Activated T-cell treated with anti-CD3 and anti-CD28 coated beads for 4 hours (primary cell): ENCODE results near the gene CES1.
"Not testable (repeated sequence)": the region's sequence is repeated elsewhere in the genome, so short reads cannot be mapped to it uniquely, and the experiment has no call there.

Source experiments
- DNase-seq: peaks from one replicate; pipeline ENCODE4 v3.0.0-alpha.2; 2020

The CES1 gene

DNA sequence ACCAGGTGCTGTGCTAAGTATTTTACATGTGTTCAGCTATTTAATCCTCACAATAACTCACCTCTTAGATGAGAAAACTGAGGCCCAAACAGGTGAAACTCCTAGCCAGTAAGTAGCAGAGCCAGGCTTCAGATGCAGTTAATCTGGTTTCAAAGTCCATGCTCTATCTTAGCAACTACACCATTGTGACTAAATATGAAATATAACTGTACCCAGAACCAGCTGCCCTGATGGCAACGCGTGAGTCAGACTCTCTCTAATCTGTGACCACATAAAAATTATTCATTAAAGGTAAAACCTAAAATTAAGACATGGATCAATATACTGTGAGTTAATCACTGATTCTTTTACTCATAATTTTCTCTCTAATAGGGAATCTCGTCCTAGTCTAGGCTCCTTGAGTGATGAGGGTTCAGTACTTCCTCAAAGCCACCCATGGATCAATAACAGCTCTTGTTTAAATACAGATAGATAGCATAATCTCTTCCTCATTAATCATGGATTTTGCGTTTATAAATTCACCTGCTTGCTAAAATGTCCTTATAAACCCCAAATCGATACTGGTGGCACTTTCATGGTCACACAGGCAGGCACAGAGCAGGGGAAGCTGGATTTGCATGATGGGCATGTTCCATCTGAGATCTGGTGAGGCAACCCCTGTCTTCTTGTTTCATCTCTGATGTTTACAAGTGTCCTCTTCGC lies 50.7 kb downstream of the CES1 start:
- not testable (repeated sequence) for DNase-seq

DNA sequence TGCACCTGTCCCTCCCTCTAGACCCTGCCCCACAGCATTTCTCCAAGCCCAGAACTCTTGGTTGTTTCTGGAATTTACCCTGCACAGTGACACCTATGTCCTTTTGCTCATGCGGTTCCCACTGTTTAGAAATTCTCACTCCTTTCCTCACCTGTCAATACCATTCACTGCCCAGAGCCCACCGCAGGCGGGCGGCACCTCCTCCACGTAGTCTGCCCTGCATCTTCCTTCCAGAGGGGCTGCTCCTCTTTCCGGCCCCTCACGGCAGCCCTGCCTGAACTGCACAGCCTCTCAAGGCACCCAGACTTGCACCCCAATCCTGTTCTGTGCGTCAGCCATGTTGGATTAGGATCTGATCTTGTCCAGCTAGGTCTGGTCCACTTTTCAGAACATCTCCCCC lies 51.4 kb downstream of the CES1 start:
- not testable (repeated sequence) for DNase-seq

DNA sequence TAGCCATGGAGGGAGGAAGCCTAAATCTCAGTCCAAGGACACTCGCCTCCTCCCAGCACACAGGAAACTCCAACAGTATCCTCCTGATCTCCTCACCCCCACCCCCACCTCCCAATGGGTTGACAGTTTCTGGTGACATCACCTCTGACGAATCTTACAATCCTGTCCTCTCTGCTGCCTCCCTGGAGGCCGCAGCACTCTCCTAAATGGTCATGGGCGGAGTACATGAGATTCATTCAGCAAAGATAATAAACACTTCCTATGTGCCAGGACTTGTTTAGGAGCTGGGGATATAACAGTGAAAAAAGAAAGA lies 52.8 kb downstream of the CES1 start:
- DNase-seq: not testable (repeated sequence)

DNA sequence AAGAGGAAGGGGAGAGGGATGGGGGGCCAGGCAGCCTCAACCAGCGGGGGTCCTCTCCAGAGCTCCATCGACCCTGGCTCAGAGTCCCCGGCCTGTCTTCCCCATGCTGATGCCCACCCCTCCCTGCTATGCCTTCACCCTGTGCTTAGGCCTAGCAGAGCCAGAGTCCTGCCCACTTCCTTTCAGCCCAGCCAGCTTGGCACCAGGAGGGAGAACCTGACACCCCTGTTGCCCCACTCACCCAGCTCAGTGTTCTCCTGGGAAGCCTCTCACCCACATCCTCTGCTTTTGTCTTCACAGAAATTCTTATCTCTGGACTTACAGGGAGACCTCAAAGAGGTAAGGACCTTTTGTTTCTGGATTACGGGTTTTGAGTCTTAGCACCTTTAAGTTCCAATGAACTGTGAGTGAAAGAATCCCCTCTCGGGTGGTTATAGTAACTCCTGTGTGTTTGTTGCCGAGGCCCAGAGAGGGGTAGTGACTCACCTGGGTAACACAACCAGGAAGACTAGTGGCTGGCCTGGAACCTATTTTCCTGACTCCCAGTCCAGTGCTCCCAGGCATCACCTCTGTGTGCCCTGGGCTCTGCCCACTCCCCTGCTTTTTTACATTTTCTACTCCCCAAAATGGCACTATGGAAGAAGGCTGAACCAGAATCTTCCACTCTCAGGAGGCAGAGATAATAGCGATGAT lies 53.3 kb downstream of the CES1 start:
- DNase-seq: no peak

DNA sequence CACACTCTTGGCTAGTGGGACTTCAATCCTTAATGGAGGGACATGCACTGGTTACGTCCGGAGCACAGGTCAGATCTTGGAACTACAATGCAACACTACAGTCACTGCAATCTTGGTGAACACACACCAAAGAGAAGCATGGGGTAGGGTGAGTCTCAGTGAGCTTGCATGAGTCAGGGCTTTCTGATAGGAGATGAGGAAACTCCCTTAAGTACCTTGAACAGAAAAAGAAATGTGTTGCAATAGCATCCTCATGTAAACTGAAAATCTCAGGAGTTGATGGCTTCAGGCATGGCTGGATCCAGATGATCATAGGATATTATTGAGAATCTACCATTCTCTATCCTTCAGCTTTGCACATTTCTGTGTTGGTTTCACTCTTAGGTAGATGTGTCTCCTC lies 54.1 kb downstream of the CES1 start:
- no peak for DNase-seq

DNA sequence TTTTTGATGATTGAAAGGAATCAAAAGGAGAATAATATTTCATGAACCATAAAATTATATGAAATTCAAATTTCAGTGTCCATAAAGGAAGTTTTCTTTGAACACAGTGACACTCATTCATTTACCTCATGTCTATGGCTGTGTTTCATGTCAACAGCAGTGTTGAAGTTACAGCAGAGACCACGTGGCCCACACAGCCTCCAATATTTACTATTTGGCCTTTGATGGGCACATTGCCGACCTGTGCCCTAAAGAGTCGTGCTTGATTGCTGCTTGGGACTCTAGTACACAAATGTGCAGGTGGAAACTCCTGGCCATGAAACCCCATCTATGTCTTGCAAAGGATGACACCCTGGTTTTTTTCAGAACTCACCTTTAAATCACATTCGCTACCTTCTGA lies 57.0 kb downstream of the CES1 start:
- DNase-seq: no peak

DNA sequence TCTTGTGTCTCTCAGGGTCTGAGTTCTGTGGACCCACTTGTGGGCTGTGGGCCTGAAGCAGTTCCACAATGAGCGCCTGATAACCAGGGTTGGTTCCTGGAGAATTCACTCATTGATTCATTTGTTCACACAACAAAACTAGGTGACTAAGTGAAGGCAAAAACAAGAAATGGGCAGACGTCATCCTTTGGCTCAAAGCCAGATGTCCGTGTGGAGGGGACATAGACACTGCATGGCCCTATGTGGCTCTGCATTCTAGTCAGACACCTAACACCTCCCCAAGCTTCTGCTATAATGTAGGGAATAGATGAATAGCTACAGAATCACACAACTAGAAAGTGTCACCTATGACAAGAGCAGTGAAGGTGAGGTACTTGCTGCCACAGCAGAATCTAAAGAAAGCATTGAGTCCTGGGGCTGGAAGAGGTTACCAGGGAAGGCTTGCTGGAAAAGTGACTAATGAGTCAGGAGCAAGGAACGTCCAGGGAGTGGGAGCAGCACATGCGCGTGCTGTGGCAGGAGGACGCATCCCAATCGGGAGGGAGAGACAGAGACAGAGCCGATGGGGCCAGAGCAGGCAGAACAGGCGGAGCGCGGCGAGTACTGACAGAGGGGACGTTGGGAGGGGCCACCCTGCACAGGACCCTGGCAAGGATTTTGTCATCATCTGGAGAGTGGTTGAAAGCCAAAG lies 58.9 kb downstream of the CES1 start:
- DNase-seq: no peak

DNA sequence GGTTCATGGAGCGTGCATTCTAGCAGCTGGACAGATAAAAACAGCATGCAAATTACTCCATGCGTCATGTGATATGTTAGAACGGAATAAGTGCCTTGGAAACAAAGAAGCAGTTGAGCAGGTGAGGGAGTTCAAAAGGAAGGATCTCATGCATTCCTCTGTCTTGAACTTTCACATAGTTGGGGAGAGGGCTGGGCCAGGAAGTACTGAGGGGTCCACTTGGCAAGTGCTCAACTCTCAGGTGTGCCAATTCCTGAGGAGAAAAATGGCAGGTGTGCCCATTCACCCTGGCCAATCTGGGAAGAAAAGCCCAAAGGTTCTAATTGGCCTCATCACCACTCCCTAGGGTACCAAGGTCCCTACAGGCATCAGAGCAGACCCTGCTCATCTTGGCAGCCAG lies 67.7 kb downstream of the CES1 start:
- no peak for DNase-seq

DNA sequence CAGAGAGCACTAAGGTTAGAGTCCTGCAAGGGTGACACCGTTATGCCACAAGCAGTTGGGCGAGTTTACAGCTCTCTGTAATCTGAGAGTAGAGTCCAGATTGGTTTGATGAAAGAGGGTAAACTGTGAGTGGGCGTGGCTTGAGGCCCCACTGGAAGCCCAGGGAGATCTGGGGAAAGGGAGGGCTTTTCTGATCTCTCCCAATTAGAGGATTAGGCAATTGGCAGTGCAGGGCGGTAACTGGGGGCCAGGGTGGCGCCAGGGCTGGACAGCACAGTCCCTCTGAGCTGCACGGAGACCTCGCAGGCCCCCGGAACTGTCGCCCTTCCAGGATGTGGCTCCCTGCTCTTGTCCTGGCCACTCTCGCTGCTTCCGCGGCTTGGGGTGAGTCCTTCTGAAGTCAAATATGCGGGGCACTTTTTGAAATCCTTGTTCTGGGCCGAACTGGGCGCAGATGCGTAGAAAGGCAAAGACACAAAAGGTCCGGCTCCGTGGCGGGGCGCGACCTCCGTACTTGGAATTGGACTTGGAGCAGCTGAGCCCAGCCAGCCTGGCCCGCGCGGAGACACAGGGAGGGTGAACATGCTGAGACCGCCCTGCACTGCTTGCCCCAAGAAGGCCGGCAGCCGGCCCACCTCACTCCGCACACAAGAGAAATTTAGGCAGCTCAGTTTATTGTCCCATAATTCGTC lies 72.4 kb downstream of the CES1 start:
- no peak for DNase-seq

DNA sequence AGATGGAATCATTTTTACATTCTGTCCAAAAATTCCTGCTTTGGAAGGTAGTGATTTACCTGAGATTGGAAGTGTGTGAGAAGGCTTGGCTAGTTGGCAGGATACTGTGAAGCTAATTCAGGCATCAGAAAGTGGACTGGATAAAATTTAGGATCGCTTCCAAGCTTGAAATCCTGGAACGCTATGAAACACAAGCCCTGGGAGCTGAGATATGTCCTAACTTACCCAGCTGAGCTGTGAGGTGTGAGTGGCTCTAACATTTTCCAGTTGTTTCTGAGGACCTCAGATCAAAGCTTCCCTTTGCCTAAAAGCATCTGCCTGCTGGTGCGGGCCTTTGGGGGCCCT lies 73.0 kb downstream of the CES1 start:
- DNase-seq: not testable (repeated sequence)

DNA sequence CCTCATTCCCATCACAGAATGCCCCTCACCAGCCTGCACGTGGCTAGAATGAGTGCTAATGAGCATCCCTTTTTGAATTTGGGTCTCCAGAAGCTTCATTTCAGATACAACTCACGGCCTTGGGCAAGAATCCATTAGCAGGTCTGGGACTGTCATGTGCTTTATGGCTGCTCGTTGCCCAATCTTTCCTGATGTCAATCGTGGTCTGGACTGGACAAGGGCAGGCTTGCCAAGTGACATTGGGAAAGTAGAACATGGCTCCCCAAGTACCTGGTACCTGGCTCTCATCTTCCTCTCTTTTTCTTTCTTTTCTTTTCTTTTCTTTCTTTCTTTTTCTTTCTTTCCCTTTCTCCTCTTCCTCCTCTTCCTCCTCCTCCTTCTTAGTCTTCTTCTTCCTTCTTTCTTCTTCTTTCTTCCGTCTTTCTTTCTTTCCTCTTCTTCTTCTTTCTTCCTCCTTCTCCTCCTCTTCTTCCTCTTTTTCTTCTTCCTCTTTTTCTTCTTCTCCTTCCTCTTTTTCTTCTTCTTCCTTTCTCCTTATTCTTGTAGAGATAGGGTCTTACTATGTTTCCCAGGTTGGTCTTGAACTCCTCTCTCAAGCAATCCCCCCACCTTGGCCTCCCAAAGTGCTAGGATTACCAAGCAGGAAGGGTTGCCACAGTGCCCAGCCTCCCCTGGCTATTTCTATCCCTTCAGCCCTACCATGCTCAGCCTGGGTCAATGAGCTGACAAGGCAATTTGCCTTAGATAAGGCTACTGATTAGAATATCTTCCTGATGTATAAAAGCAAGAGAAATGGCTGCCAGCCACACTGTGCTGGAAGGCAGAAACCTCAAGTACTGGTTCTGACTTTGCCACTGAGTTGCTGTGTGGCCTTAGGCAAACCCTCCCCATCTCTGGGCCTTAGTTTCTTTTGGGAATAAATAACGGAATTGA lies 75.0 kb downstream of the CES1 start:
- DNase-seq: not testable (repeated sequence)

DNA sequence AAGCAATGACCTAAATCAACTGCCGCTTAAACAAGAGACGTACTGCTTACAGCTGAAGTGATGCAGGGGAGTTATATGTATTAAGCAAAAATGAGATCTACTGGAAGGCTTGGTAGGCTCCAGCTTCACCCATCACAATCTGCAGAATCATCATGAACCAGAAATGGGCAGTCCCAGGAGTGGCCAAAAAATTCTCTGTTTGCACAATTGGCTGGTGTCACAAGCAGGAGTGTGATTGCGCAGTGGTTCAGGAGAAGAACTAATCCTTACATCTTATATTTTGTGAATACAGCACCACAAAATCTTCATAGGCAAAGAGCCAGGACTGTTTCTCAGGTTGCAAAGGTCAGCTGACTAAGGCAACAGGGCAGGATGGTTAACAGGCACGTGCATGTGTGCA lies 75.9 kb downstream of the CES1 start:
- DNase-seq: no peak

DNA sequence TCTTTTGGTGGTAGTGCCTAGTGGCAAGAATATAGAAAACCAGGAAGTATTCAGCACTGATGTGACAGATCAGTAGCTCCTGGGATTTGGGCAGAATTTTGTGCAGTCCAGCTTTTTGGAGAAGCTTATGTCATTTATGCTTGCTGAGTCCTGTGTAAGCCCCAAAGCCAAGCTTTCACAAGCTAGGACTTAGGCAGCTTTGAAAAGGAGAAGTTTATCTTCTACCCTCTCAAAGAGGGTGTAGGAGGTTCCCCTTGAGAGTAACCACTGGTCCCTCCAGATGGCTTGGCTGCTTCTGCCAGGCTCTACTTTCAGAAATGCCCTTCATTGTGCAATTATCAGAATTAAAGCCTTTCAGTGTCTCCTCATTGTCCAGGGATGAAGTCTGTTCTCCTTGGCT lies 78.8 kb downstream of the CES1 start:
- DNase-seq: no peak

DNA sequence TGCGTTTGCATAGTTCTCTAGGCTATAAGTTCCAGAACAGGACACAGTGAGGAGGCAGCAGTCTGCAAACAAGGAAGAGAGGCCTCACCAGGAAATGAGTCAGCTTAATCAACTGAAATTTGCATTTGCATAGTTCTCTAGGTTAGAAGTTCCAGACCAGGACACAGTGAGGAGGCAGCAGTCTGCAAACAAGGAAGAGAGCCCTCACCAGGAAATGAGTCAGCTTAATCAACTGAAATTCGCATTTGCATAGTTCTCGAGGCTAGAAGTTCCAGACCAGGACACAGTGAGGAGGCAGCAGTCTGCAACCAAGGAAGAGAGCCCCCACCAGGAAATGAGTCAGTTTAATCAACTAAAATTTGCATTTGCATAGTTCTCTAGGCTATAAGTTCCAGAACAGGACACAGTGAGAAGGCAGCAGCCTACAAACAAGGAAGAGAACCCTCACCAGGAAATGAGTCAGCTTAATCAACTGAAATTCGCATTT lies 79.7 kb downstream of the CES1 start:
- not testable (repeated sequence) for DNase-seq
